MCF 10A (cell line): ENCODE results near the gene TNC. TPM values are rescaled to one million over a fixed set of nuclear protein-coding genes. Genes with fewer than 3 reads are reported as not detected.

Source experiments
- BruUV-seq: library from RNA; stranded (reverse); fragments of 400-500 nt; replicated peaks from 2 replicates; lab custom pipeline; 2021; lab: Mats Ljungman, UMichigan
- CTCF ChIA-PET: fragments of 300-600 bp; sonication (Branson Sonifier 250); formaldehyde crosslinking; extraction: SDS; loops from one replicate; lab custom pipeline; 2021; ENCODE audit warnings: antibody characterized with exemption, inconsistent platforms; lab: Yijun Ruan, JAX
- POLR2A ChIA-PET: fragments of 300-600, 350-650 bp; sonication (Branson Sonifier 250); formaldehyde crosslinking; extraction: SDS; loops from one replicate; lab custom pipeline; 2020; ENCODE audit warnings: antibody characterized with exemption, inconsistent platforms; lab: Yijun Ruan, JAX
- DNase-seq: peaks from one replicate; pipeline ENCODE4 v3.0.0-alpha.2; 2018; ENCODE audit not compliant: unreplicated experiment
- H3K27ac Mint-ChIP-seq: one replicate; pipeline ENCODE4 v1.8.0; 2022; ENCODE audit warnings: mild to moderate bottlenecking, low read depth, mixed read lengths; ENCODE audit not compliant: unreplicated experiment
- H3K27me3 Mint-ChIP-seq: one replicate; pipeline ENCODE4 v1.8.0; 2022; ENCODE audit warnings: mixed read lengths; ENCODE audit not compliant: insufficient read depth, unreplicated experiment
- H3K36me3 Mint-ChIP-seq: one replicate; pipeline ENCODE4 v1.8.0; 2022; ENCODE audit warnings: mild to moderate bottlenecking, moderate library complexity, mixed read lengths; ENCODE audit not compliant: insufficient read depth, unreplicated experiment
- H3K4me1 Mint-ChIP-seq: one replicate; pipeline ENCODE4 v1.8.0; 2022; ENCODE audit warnings: mixed read lengths; ENCODE audit not compliant: insufficient read depth, unreplicated experiment
- H3K4me3 Mint-ChIP-seq: one replicate; pipeline ENCODE4 v1.8.0; 2022; ENCODE audit warnings: mild to moderate bottlenecking, moderate library complexity, mixed read lengths; ENCODE audit not compliant: unreplicated experiment
- H3K9me3 Mint-ChIP-seq: one replicate; pipeline ENCODE4 v1.8.0; 2022; ENCODE audit warnings: mixed read lengths; ENCODE audit not compliant: unreplicated experiment
- intact Hi-C: fragments of 100-400 bp; cut with micrococcal nuclease; formaldehyde crosslinking; loops from 2 replicates; pipeline ENCODE4 v1.14.1; 2022
- total RNA-seq: library from RNA; stranded (reverse); gene quantifications from 2 replicates; pipeline ENCODE4 v1.2.3, GENCODE V29; 2022
- TF ChIP-seq, protein P1 (sequence below): fragments of 200-600 bp; IDR thresholded peaks from one replicate; pipeline ENCODE4 v1.8.0; 2022; ENCODE audit warnings: antibody characterized with exemption, mild to moderate bottlenecking; ENCODE audit not compliant: unreplicated experiment

TNC gene
- total RNA-seq, 1 experiment from 2014 or later = 49.8 TPM

DNA sequence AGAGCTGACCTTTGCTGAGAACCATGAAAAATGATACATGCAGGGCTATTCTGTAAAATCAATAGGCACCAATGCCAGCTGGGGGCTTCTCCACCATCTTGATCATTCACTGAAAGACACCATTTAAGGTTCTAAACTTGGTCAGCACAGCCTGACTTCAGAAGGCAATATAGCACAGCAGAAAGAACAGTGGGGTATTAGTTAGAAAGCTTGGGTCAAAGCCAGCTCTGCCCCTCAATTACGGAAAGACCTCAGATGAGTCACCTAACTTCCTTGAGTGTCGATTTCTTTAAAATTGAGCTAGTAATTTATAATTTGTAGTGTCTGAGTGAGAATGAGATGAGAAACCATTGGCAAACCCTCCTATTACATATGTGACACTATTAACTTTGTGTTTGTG is 3.4 kb downstream of the TNC start:
- no peak overlapping the region for H3K27ac Mint-ChIP-seq
- intact Hi-C loops = no loop called here
- H3K4me3 Mint-ChIP-seq = no peak overlapping the region
- peaks cover 30% of the 10 kb centered on the region for H3K4me1 Mint-ChIP-seq
- TF ChIP-seq, protein P1, sequence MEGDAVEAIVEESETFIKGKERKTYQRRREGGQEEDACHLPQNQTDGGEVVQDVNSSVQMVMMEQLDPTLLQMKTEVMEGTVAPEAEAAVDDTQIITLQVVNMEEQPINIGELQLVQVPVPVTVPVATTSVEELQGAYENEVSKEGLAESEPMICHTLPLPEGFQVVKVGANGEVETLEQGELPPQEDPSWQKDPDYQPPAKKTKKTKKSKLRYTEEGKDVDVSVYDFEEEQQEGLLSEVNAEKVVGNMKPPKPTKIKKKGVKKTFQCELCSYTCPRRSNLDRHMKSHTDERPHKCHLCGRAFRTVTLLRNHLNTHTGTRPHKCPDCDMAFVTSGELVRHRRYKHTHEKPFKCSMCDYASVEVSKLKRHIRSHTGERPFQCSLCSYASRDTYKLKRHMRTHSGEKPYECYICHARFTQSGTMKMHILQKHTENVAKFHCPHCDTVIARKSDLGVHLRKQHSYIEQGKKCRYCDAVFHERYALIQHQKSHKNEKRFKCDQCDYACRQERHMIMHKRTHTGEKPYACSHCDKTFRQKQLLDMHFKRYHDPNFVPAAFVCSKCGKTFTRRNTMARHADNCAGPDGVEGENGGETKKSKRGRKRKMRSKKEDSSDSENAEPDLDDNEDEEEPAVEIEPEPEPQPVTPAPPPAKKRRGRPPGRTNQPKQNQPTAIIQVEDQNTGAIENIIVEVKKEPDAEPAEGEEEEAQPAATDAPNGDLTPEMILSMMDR = no peak
- H3K9me3 Mint-ChIP-seq = no peaks in the 10 kb centered on the region
- BruUV-seq = no TSS peak
- POLR2A ChIA-PET = no interaction called here
- DNase-seq = no peak
- CTCF ChIA-PET = interaction anchor here (0.5 to 0.7 kb wide), 2 partner anchors 18 to 61 kb away, joined by 3 read pairs; no protein-coding TSS in a partner anchor
- H3K36me3 Mint-ChIP-seq = no peaks in the 10 kb centered on the region
- H3K27me3 Mint-ChIP-seq = no peaks in the 10 kb centered on the region

DNA sequence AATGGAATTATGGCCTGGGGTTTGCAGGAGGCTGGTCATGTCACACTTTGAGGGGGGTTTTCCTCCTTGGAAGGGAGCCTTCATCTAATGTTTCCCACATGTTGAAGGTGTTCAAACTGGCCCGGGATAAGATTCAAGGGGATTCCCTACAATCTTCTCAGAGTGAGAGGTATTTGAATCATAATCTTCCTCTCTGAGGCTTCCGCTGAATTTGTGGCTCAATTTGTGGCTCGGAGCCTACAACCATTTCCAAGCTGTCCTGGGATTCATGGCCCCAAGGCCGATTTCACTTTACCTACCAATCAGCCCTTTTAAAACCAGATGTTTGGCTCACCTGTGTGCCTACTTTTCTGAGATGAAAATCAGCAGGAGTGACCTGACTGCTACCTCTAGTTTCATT is 3.9 kb downstream of the TNC start:
- intact Hi-C loops = no loop called here
- Mint-ChIP-seq H3K4me3 (no peak overlapping the region), H3K36me3 (no peaks in the 10 kb centered on the region), H3K27me3 (no peaks in the 10 kb centered on the region), H3K9me3 (no peaks in the 10 kb centered on the region), H3K27ac (no peak overlapping the region), H3K4me1 (peaks cover 29% of the 10 kb centered on the region)
- CTCF ChIA-PET = interaction anchor here (0.5 kb wide), 1 partner anchor 61 kb away, joined by 3 read pairs; no protein-coding TSS in a partner anchor
- POLR2A ChIA-PET = no interaction called here
- no peak for DNase-seq
- TF ChIP-seq, protein P1 = no peak
- BruUV-seq = no TSS peak

DNA sequence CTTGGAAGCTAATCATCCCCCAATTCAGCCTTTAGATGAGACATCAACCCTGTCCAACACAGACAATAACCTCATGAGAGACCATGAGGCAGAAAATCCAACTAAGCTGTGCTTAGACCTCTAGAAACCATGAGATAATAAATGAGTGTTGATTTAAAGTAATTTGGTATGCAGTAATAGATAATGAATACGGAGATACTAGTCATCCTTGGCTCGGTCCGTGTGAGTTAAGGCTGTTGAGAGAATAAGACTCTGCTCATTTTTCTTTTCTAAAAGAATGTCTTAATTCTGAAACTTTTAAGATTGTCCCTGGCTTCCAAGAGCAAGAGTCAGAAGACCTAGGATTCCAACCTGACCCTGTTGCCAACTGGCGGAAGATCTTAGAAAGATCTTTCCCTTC is 6.1 kb downstream of the TNC start:
- intact Hi-C loops = no loop called here

DNA sequence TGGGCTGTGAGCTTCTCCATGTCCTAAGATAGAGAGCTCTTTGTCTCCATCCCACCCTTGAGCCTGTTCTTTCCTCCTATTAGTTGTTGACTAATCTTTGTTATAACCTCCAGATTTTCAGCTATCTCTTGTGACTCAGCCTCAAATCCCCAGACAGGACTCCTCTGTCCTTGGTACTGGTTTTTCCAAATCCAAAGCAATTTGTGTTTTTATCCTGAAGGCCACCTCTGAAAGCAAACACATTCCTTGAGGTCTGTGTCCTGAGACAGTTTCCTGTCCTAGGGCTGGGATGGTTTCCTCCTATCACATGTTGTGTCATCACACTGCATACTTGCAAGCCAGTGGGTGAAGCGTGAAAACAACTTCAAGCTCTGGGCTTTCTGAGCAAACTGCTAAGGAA is 8.5 kb downstream of the TNC start:
- intact Hi-C loops = no loop called here
- H3K4me1 Mint-ChIP-seq = peaks cover 27% of the 10 kb centered on the region
- TF ChIP-seq, protein P1 = no peak
- no peak overlapping the region for H3K27ac Mint-ChIP-seq
- H3K36me3 Mint-ChIP-seq = no peaks in the 10 kb centered on the region
- ChIA-PET CTCF (interaction anchor here (0.6 to 0.9 kb wide), 2 partner anchors 32 to 116 kb away, joined by 3 to 4 read pairs; no protein-coding TSS in a partner anchor), POLR2A (interaction anchor here (1.4 kb wide), 1 partner anchor 9 kb away, joined by 3 read pairs; no protein-coding TSS in a partner anchor)
- no peaks in the 10 kb centered on the region for H3K9me3 Mint-ChIP-seq
- DNase-seq = no peak
- no peaks in the 10 kb centered on the region for H3K27me3 Mint-ChIP-seq
- no peak overlapping the region for H3K4me3 Mint-ChIP-seq
- no TSS peak for BruUV-seq

More for the DNA sequence above, 6.1 kb downstream of the TNC start:
- Mint-ChIP-seq H3K9me3 (no peaks in the 10 kb centered on the region), H3K4me1 (peaks cover 27% of the 10 kb centered on the region), H3K27me3 (no peaks in the 10 kb centered on the region), H3K36me3 (no peaks in the 10 kb centered on the region), H3K4me3 (no peak overlapping the region), H3K27ac (no peak overlapping the region)
- no peak for DNase-seq
- ChIA-PET POLR2A (no interaction called here), CTCF (no interaction called here)
- TF ChIP-seq, protein P1 = no peak
- no TSS peak for BruUV-seq
